Liver (tissue), 9 donors: ENCODE results near the gene PPAN. TPM values are rescaled to one million over a fixed set of nuclear protein-coding genes. Genes with fewer than 3 reads are reported as not detected.

Experiments used
- DNase-seq: peaks from one replicate; pipeline ENCODE4 v3.0.0-alpha.2; 2017; ENCODE audit warnings: low spot score
- H3K27ac ChIP-seq, 2 donors: one replicate each; pipeline ENCODE4 v1.7.0; 2013; ENCODE audit warnings: inconsistent platforms in 2 of 2, low read length in 2 of 2, control low read depth in 1 of 2, low read depth in 1 of 2, mild to moderate bottlenecking in 1 of 2
- H3K27me3 ChIP-seq, 4 donors: one replicate each; pipeline versions ENCODE4 v1.6.1 to v1.7.0; 2013; ENCODE audit warnings: low read length in 3 of 4, inconsistent platforms in 1 of 4, mild to moderate bottlenecking in 1 of 4, moderate library complexity in 1 of 4; ENCODE audit not compliant: control insufficient read depth in 4 of 4, insufficient read depth in 4 of 4
- H3K36me3 ChIP-seq, 4 donors: one replicate each; pipeline versions ENCODE4 v1.6.1 to v1.7.0; 2013; ENCODE audit warnings: low read length in 3 of 4, mild to moderate bottlenecking in 3 of 4, low read depth in 1 of 4, moderate library complexity in 1 of 4; ENCODE audit not compliant: control insufficient read depth in 4 of 4, insufficient read depth in 3 of 4
- H3K4me1 ChIP-seq, 4 donors: one replicate each; pipeline versions ENCODE4 v1.6.1 to v1.7.0; 2013; ENCODE audit warnings: low read length in 3 of 4, mild to moderate bottlenecking in 3 of 4, moderate library complexity in 1 of 4; ENCODE audit not compliant: control insufficient read depth in 4 of 4, insufficient read depth in 4 of 4
- H3K4me3 ChIP-seq, 3 donors: one replicate each; pipeline versions ENCODE4 v1.6.1 to v1.7.0; 2013; ENCODE audit warnings: low read length in 3 of 3, control low read depth in 1 of 3, low read depth in 1 of 3, mild to moderate bottlenecking in 1 of 3
- H3K9ac ChIP-seq, 2 donors: one replicate each; pipeline ENCODE4 v1.7.0; 2013; ENCODE audit warnings: low read length in 2 of 2, mild to moderate bottlenecking in 2 of 2, moderate library complexity in 2 of 2, control low read depth in 1 of 2, low read depth in 1 of 2
- H3K9me3 ChIP-seq, 4 donors: one replicate each; pipeline versions ENCODE4 v1.6.1 to v1.7.0; 2013; ENCODE audit warnings: low read length in 3 of 4; ENCODE audit not compliant: control insufficient read depth in 4 of 4
- EGR1 ChIP-seq, 2 donors: IDR thresholded peaks; 2 replicates each; pipeline ENCODE4 v1.6.1; 2016 to 2018; ENCODE audit warnings: antibody characterized with exemption in 2 of 2, low read depth in 2 of 2
- FOXA1 ChIP-seq: IDR thresholded peaks from 2 replicates; pipeline ENCODE4 v1.6.1; 2016; ENCODE audit warnings: antibody characterized with exemption
- GABPA ChIP-seq, 2 donors: IDR thresholded peaks in 1 of 2; conservative IDR thresholded peaks in 1 of 2; 2 replicates each; pipeline ENCODE4 v1.6.1; 2016; ENCODE audit warnings: antibody characterized with exemption in 2 of 2, mild to moderate bottlenecking in 1 of 2, moderate library complexity in 1 of 2
- HNF4A ChIP-seq, 2 donors: conservative IDR thresholded peaks; 2 replicates each; pipeline ENCODE4 v1.6.1; 2016; ENCODE audit warnings: antibody characterized with exemption in 2 of 2, mild to moderate bottlenecking in 2 of 2
- HNF4G ChIP-seq: IDR thresholded peaks from 2 replicates; pipeline ENCODE4 v1.6.1; 2016; ENCODE audit warnings: antibody characterized with exemption
- JUND ChIP-seq, 2 donors: IDR thresholded peaks; 2 replicates each; pipeline ENCODE4 v1.6.1; 2016; ENCODE audit warnings: antibody characterized with exemption in 2 of 2
- NR2F2 ChIP-seq: IDR thresholded peaks from 2 replicates; pipeline ENCODE4 v1.6.1; 2016; ENCODE audit warnings: antibody characterized with exemption
- RAD21 ChIP-seq, 2 donors: IDR thresholded peaks; 2 replicates each; pipeline ENCODE4 v1.6.1; 2016; ENCODE audit warnings: antibody characterized with exemption in 2 of 2, mild to moderate bottlenecking in 2 of 2
- RXRA ChIP-seq, 2 donors: IDR thresholded peaks; 2 replicates each; pipeline ENCODE4 v1.6.1; 2017 to 2018; ENCODE audit warnings: antibody characterized with exemption in 2 of 2, mild to moderate bottlenecking in 1 of 2
- SP1 ChIP-seq: IDR thresholded peaks from 2 replicates; pipeline ENCODE4 v1.6.1; 2018; ENCODE audit warnings: antibody characterized with exemption, mild to moderate bottlenecking
- TAF1 ChIP-seq: conservative IDR thresholded peaks from 2 replicates; pipeline ENCODE4 v1.6.1; 2016; ENCODE audit warnings: antibody characterized with exemption, mild to moderate bottlenecking
- YY1 ChIP-seq: IDR thresholded peaks from 2 replicates; pipeline ENCODE4 v1.6.1; 2016; ENCODE audit warnings: antibody characterized with exemption, mild to moderate bottlenecking
- WGBS: extraction: QIAGEN DNeasy Blood & Tissue Kit; methylation state at CpG from one replicate; pipeline ENCODE4 v1.1.7; 2013; 5-methylcytosine and 5-hydroxymethylcytosine counted together
- polyA plus RNA-seq, 2 donors: library from polyadenylated mRNA; stranded (reverse) in 1 of 2; unstranded in 1 of 2; fragments of 200-250 nt in 1 of 2; fragments of >200 nt in 1 of 2; fragmentation: Nextera tagmentation in 1 of 2; extraction: Ambion mirVana in 1 of 2; gene quantifications; one replicate each; pipeline versions ENCODE4 v1.2.1 to v1.2.3, GENCODE V29; 2013 to 2015
- total RNA-seq, 2 donors: library from RNA; depleted of rRNA; stranded (reverse); fragments of >200 nt; gene quantifications; one replicate each; pipeline ENCODE4 v1.2.3, GENCODE V29; 2014
- TF ChIP-seq, protein P1 (sequence below): IDR thresholded peaks from 2 replicates; pipeline ENCODE4 v1.6.1; 2016; ENCODE audit warnings: antibody characterized with exemption
- TF ChIP-seq, protein P2 (sequence below): IDR thresholded peaks from 2 replicates; pipeline ENCODE4 v1.6.1; 2016; ENCODE audit warnings: antibody characterized with exemption, mild to moderate bottlenecking
- TF ChIP-seq, protein P3 (sequence below): IDR thresholded peaks from 2 replicates; pipeline ENCODE4 v1.6.1; 2016; ENCODE audit warnings: antibody characterized with exemption
- TF ChIP-seq, protein P4 (sequence below): IDR thresholded peaks from 2 replicates; pipeline ENCODE4 v1.6.1; 2016; ENCODE audit warnings: antibody characterized with exemption
- donor health status: healthy.
- donor health status: healthy.
- donor health status: healthy.
- donor health status: healthy.
- donor health status: healthy.

The PPAN gene
- total and polyA plus RNA-seq, 4 donors = 10.1 to 20.7 (median 14.2) TPM

DNA sequence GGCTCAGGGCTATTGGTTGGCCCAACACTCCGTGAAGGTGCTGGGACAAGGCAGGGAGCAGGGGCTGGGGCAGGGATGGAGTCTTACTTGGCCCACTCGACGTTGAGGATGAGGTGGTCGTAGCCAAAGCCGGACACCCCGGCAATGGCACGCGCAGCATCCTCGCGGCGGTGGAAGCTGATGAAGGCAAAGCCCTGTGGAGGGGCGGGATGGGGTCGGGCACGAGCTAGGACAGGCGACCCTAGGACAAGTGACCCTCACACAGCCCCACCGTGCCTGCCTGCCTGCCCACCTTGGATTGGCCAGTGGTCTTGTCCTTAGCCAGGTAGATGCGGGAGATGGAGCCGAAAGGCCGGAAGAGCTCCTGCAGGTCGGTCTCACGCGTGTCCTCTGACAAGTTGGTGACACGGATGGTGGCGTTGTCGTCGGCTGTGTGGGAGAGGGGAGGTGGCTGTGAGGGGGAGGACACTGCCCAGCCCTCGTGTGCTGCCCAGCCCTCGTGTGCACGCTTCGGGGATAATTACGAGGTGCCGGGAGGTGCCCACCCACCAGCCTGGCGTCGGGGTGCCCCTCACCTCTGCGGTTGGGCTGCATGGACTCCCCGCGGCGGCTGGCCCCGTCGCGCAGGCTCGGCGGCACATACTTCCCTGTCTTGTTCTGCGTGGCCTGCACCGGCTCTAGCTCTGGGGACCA, 9.4 kb downstream of the PPAN start:
- 92% methylated on average over 45 of the region's 45 CpGs for WGBS
- Histone ChIP-seq H3K27me3 (no peaks in the 10 kb centered on the region), H3K27ac (no peak overlapping the region), H3K36me3 (peaks cover 11 to 47% (median 19%) of the 10 kb centered on the region in 4 donors), H3K9ac (no peak overlapping the region), H3K9me3 (no peaks in the 10 kb centered on the region), H3K4me3 (no peak overlapping the region), H3K4me1 (peaks cover 4 to 20% (median 12%) of the 10 kb centered on the region in 4 donors)
- TF ChIP-seq YY1 (no peak), TAF1 (no peak), EGR1 (IDR thresholded peaks at IDR 0.05; ENCODE audit: low read depth in 2 of 2) (no peak), SP1 (no peak), NR2F2 (no peak), GABPA (IDR thresholded peaks at IDR 0.05 in 1 of 2, conservative IDR thresholded peaks at IDR 0.05 in 1 of 2) (no peak), RXRA (IDR thresholded peaks at IDR 0.05) (no peak), JUND (IDR thresholded peaks at IDR 0.05) (no peak), HNF4A (conservative IDR thresholded peaks at IDR 0.05) (no peak)
- TF ChIP-seq, protein P1, sequence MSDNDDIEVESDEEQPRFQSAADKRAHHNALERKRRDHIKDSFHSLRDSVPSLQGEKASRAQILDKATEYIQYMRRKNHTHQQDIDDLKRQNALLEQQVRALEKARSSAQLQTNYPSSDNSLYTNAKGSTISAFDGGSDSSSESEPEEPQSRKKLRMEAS = no peak
- TF ChIP-seq, protein P2, sequence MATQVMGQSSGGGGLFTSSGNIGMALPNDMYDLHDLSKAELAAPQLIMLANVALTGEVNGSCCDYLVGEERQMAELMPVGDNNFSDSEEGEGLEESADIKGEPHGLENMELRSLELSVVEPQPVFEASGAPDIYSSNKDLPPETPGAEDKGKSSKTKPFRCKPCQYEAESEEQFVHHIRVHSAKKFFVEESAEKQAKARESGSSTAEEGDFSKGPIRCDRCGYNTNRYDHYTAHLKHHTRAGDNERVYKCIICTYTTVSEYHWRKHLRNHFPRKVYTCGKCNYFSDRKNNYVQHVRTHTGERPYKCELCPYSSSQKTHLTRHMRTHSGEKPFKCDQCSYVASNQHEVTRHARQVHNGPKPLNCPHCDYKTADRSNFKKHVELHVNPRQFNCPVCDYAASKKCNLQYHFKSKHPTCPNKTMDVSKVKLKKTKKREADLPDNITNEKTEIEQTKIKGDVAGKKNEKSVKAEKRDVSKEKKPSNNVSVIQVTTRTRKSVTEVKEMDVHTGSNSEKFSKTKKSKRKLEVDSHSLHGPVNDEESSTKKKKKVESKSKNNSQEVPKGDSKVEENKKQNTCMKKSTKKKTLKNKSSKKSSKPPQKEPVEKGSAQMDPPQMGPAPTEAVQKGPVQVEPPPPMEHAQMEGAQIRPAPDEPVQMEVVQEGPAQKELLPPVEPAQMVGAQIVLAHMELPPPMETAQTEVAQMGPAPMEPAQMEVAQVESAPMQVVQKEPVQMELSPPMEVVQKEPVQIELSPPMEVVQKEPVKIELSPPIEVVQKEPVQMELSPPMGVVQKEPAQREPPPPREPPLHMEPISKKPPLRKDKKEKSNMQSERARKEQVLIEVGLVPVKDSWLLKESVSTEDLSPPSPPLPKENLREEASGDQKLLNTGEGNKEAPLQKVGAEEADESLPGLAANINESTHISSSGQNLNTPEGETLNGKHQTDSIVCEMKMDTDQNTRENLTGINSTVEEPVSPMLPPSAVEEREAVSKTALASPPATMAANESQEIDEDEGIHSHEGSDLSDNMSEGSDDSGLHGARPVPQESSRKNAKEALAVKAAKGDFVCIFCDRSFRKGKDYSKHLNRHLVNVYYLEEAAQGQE = no peak
- TF ChIP-seq, protein P3, sequence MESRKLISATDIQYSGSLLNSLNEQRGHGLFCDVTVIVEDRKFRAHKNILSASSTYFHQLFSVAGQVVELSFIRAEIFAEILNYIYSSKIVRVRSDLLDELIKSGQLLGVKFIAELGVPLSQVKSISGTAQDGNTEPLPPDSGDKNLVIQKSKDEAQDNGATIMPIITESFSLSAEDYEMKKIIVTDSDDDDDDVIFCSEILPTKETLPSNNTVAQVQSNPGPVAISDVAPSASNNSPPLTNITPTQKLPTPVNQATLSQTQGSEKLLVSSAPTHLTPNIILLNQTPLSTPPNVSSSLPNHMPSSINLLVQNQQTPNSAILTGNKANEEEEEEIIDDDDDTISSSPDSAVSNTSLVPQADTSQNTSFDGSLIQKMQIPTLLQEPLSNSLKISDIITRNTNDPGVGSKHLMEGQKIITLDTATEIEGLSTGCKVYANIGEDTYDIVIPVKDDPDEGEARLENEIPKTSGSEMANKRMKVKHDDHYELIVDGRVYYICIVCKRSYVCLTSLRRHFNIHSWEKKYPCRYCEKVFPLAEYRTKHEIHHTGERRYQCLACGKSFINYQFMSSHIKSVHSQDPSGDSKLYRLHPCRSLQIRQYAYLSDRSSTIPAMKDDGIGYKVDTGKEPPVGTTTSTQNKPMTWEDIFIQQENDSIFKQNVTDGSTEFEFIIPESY = no peak
- TF ChIP-seq, protein P4, sequence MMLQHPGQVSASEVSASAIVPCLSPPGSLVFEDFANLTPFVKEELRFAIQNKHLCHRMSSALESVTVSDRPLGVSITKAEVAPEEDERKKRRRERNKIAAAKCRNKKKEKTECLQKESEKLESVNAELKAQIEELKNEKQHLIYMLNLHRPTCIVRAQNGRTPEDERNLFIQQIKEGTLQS = no peak
- DNase-seq = no peak

DNA sequence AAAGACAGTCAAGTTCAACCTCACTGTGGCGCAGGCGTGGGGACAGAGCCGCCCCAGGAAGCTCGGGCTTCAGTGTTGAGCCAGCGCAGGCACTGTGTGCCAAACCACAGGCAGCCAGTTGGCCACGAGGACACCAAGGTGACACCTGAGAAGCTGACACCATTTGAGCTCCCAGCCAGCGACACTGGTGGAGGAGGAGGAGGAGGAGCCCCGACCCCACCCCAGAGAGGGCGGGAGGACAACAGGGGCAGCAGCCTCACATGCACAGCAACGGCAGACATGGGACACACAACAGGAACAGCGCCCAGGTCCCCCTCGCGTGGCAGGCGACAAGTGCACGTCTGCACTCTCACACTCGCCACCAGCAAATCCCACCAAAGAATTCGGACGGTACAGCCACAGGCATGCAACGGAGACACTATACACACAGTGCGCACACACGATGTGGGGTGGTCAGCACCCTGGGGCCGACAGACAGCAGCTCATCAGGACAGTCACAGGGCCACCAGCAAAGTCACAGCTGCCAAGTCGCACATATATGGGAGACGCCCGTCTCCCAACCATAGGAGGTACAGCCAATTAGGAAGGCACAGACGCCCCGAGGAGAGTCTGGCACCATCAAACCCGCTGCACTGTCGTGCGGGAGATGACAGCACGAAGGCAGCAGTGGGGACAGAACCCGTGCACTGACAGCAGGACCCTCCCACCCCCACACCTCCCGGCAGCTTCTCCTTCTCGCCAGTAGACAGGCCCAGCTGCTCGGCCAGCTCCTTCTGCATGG, 10.1 kb downstream of the PPAN start:
- WGBS = 91% methylated on average over 35 of the region's 35 CpGs
- H3K36me3 ChIP-seq = peaks cover 7 to 40% (median 19%) of the 10 kb centered on the region in 4 donors
- peaks cover 4 to 20% (median 12%) of the 10 kb centered on the region in 4 donors for H3K4me1 ChIP-seq
- H3K9ac ChIP-seq = no peak overlapping the region
- no peaks in the 10 kb centered on the region for H3K27me3 ChIP-seq
- H3K27ac ChIP-seq = no peak overlapping the region
- no peaks in the 10 kb centered on the region for H3K9me3 ChIP-seq
- TF ChIP-seq NR2F2 = no peak
- TF ChIP-seq, protein P1 = no peak
- no peak for TF ChIP-seq TAF1
- TF ChIP-seq, protein P4 = no peak
- TF ChIP-seq JUND (IDR thresholded peaks at IDR 0.05) = no peak
- no peak for TF ChIP-seq GABPA (IDR thresholded peaks at IDR 0.05 in 1 of 2, conservative IDR thresholded peaks at IDR 0.05 in 1 of 2)
- TF ChIP-seq FOXA1 = no peak
- TF ChIP-seq HNF4G = no peak
- TF ChIP-seq, protein P3 = no peak
- TF ChIP-seq RAD21 (IDR thresholded peaks at IDR 0.05) = no peak
- DNase-seq = no peak
- H3K4me3 ChIP-seq = no peak overlapping the region
